GM12801 (cell line): ENCODE measurements around the gene HIVEP3.

Source experiments
- TF ChIP-seq, protein P1 (sequence below): IDR thresholded peaks from one replicate; pipeline ENCODE4 v1.5.1; 2011; ENCODE audit warnings: control low read depth; ENCODE audit not compliant: insufficient read length; ENCODE audit errors: extremely low read depth

The HIVEP3 gene

DNA sequence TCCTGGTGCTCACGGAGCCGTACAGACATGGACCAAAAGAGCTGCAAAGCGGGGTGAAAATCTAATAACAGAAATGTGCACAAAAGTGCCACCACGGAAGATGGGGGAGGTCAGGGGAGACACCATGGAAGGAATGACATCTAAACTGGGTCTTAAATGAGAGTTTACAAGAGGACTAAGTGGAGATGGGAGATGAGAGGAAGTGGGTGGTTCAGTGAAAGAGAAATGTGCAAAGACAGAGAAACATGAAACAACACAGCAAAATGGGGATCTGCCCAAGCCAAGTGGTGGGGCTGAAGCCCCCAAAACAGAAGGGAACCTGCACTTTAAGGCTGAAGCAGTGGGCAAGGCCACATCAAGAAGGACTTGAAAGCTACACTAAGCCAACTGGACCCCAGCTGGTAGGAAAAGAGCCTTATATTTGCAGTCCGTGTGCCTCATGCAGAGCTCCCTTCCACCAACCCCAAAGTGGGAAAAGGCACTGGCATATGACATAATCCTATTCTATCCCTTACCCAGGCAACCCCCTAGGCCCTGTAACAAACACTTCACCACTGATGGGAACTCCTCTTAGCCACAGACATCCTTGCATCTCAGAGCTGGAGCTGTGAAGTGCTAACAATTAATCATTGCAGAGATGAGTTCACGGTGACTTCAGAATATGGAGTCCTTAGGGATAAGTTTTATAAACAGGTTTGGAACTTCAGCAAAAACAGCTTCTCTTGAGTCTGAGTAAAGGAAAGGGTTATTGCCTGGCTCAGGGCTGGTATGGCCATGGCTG is 235.7 kb downstream of the HIVEP3 start:
- TF ChIP-seq, protein P1, sequence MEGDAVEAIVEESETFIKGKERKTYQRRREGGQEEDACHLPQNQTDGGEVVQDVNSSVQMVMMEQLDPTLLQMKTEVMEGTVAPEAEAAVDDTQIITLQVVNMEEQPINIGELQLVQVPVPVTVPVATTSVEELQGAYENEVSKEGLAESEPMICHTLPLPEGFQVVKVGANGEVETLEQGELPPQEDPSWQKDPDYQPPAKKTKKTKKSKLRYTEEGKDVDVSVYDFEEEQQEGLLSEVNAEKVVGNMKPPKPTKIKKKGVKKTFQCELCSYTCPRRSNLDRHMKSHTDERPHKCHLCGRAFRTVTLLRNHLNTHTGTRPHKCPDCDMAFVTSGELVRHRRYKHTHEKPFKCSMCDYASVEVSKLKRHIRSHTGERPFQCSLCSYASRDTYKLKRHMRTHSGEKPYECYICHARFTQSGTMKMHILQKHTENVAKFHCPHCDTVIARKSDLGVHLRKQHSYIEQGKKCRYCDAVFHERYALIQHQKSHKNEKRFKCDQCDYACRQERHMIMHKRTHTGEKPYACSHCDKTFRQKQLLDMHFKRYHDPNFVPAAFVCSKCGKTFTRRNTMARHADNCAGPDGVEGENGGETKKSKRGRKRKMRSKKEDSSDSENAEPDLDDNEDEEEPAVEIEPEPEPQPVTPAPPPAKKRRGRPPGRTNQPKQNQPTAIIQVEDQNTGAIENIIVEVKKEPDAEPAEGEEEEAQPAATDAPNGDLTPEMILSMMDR = no peak

DNA sequence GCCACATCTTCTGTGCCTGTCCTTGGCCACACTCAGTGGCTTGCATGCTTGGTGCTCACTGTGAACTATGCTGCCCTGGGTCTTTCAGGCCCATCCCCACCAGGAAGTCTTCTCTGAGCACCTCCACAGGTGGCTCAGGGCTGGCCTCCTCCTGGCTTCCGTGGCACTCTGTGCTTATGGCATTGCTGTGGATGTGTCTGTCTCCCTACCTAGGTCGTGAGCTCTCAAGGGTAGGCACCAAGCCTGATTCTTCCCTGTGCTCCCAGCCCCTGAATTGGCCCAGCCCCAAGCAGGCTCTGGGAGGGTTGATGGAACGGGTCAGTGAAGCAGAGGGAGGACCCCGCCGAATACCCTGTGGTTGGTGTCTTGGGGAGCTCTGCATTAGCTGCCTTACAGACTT is 236.6 kb downstream of the HIVEP3 start:
- TF ChIP-seq, protein P1 = no peak

DNA sequence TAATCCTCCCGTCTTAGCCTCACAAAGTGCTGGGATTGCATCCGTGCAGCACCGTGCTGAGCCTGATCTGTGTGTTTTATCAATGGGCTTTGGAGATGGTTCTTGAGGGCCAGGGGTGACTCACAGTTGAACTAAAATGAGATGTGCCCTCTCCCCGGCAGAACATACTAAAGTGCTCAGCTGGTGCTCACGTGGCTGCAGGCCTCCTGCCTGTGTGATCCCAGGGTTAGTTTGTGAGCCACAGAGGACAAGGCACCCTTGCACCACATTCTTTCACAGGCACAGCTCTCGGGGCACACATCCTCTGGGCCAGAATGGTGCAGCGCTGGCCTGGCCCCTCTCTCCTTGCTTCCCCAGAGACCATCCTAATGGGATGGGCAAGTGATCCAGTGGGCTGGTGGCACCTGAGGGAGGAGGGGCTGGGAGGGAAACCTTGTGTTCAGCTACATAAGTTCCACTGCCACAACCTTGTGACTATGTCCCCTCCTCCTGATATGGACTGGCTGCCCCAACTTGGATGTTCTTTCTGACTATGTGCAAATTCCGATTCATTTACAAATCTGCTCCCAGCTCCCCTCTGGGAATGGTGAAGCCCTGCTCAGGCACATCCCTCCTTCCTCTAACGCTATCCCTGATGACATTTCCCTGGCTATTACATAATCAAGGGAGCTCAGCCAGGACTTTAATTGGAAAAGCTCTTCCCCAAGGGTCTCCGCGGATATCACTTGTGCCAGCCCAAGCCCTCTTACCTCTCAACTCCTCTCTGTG is 237.2 kb downstream of the HIVEP3 start:
- TF ChIP-seq, protein P1 = no peak

DNA sequence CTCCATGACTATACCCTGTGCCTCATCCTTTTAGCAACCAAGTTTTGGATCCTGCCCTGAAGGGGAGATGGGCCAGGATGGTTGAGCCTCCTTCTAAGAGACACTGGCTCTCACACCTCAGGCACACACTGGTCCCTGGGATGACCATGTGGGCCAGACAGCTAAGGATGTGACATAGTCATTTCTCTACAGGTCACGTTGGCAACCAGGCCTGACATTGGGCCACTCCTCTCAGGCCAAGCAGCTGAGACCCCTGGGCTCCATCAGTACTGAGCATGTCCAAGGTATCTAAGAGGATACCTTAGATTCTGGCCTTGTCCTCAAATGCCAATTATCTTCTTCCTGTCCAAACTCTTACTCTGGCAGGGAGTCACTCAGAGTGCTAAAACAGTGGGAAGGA is 238.7 kb downstream of the HIVEP3 start:
- TF ChIP-seq, protein P1 = no peak

DNA sequence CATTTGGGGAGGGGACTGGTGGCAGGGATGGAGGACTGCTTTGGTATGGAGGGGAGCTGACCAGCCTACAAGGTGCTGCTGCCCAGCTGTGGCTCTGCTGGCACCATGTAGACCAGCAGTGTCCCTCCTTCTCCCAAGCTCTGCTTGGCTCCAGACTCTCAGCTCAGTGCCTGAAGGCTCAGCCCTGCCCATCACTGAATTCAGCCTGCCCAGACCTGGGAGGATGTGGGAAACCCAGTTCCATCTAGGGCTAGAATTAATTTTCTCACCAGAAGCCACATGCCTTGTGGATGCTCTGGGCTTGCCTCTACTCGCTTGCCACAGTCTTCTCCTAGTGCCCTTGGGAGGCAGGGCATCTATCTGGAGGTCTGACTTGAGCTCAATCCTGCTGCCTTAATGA is 239.2 kb downstream of the HIVEP3 start:
- TF ChIP-seq, protein P1 = no peak

DNA sequence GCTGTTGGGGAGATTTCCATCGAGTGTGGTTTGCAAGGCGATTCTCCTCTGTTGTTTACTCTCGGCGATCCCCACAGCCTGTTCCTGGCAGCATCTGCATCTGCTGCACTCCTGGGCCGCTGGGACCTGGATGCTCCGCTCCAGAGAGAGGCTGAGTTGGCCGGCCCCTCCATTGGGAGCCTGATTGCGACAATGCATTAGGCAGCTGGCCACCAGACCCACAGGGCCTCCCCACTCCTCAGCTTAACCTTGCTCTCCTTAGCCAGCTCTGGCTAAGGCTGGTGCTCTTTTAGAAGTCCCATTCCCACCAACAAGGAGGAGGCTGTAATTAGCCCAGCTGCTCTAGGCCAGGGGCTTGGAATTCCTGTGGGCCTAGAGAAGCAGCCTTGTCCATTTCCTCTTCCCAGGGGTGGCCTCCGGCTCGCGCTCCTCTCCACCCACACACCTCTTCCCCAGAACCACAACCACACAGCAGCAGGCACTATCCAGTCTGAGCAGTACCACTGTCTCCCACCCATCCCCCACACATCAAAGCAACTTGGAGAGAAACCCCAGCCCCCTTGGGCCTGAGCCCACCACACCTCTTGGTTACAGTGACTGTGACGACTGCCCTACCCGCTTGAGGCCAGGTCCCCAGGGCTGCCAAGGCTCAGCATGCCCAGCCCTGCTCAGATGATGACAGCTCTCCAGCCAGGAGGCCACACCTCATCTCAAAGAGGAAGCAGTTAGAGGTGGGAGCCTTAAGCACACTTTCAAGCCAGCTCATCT is 240.4 kb downstream of the HIVEP3 start:
- TF ChIP-seq, protein P1 = no peak

DNA sequence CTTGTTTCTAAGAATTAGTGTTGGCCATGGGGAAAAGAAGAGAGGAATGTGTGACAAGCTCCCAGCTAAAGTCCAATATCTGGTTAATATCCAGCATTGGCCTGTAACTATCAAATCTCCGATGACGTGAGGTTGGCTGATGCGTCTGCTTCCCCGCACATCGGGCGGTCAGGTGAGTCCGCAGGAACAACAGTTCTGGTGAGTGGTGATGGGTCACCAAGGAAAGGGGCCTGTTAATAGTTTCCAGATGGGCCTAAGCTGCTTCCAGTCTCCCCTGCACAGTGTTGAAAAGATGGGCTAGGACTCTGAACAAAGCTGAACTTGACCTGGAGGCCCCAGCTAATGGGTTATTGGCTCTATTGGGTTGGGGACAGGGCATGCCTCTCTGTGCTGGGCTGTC is 241.1 kb downstream of the HIVEP3 start:
- TF ChIP-seq, protein P1 = no peak
